Pons (tissue), 1 donor: Measurements from ENCODE around the gene MFSD8.
"Not testable (repeated sequence)": the region's sequence is repeated elsewhere in the genome, so short reads cannot be mapped to it uniquely, and the experiment has no call there.

ENCODE experiments used
- DNase-seq: peaks from one replicate; pipeline ENCODE4 v3.0.0-alpha.2; 2016; ENCODE audit warnings: low spot score

MFSD8 gene, protein sequence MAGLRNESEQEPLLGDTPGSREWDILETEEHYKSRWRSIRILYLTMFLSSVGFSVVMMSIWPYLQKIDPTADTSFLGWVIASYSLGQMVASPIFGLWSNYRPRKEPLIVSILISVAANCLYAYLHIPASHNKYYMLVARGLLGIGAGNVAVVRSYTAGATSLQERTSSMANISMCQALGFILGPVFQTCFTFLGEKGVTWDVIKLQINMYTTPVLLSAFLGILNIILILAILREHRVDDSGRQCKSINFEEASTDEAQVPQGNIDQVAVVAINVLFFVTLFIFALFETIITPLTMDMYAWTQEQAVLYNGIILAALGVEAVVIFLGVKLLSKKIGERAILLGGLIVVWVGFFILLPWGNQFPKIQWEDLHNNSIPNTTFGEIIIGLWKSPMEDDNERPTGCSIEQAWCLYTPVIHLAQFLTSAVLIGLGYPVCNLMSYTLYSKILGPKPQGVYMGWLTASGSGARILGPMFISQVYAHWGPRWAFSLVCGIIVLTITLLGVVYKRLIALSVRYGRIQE

DNA sequence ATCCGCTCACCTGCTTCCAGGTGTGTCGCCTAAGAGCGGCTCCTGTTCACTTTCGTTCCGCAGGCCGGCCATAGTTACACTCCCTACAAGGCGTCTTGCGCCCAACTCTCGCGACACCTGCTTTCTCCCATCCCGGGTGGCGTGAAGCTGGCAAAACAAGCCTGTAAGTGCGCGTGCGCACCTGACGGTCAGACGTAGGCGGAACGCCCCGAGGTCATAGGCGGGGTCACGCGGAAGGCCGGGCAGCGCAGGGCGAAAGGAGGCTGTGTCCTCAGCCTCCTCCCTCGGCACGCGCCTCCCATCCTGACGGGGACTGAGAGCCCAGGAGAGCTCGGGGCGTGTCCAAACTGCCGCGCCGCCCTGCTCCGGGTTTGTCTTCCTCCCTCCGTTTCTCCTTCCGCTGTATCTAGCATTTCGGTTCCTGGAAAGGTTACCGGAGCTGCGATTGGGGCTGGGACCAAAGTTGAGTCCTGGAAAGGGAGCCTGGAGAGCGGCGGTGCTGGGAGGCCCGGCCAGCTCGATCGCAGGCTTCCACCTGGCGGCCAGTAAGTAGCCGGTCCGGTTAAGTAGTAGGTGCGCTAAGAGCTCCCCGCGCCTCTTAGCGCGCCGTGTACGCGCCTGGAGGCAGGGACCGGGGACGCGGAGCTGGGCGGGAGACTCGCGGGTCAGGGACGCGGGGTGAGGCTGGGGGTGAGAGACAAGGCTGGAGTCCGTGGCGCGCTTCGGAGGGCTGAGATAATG, at the start of gene MFSD8, which contains the start of gene ABHD18:
MFSD8 (minus strand) TSS at position 112 of the 741 bp plus-strand sequence; CDS start at position 72, 40 bp downstream.
ABHD18 (plus strand) TSS at position 345 of the 741 bp plus-strand sequence. CDS start 17,550 bp downstream, outside the sequence.
- DNase-seq, result peak; percentile 94

DNA sequence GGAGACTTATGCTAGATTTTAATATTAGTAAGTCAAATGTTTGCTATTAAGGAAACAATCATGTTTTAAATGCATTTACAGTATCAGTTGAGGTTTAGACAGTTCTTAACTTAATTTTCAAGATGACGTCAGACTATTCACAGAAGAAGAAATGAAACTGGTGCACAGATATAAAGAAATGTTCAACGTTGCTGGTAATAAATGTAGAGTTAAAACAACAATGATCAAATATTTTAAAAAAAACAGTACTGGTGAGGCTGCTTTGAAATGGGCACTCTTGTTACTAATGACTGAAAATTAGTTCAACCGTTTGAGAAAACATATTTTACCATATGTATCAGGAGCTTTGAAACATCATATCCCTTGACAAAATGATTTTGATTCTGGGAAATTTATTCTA, 44.5 kb upstream of the MFSD8 start:
- no peak for DNase-seq

DNA sequence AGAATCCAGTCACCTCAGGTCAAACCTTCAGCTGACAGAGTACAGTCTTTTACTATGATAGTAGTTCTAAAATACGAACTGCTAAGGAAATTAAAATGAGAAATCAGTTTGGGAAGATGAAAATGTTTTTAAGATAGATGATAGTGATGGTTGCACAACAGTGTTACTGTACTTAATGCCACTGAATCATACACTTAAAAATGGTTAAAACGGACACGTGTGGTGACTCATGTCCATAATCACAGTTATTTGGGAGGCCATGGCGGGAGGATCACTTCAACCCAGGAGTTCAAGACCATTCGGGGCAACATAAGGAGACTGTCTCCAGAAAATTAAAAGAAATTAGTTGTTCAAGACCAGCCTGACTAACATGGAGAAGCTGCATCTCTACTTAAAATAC, 41.6 kb upstream of the MFSD8 start:
- DNase-seq, result no peak

DNA sequence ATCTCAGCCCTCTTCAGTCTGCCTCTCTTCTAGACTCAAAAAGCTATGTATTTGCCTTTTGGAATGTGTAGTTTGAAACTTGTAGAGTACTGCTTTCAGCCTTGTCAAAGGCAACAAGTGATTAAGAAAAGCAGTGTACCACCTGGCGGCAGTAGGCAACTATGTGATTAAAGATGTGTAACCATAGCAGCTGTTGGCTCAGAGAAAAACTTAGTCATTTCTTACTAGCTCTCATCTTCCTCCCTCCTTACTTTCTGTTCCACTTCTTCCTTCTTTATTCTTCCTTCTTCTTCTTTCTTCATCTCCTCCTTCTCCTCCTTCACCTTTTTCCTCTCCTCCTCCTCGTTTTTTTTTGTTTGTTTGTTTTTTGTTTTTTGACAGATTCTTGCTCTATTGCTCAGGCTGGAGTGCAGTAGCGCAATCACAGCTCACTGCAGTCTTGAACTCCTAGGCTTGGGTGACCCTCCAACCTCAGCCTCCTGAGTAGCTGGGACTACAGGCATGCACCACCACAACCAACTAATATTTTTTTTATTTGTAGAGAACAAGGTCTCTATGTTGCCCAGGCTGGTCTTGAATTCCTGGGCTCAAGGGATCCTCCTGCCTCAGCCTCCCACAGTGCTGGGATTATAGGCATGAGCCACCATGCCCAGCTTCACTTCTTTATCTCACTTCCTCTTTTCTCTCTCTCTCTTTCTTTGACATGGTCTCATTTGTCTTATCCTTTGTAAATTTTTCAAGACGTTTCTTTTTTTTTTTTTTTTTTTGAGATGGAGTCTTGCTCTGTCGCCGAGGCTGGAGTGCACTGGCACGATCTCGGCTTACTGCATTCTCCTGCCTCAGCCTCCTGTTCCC, 32.8 kb upstream of the MFSD8 start:
- no peak for DNase-seq

DNA sequence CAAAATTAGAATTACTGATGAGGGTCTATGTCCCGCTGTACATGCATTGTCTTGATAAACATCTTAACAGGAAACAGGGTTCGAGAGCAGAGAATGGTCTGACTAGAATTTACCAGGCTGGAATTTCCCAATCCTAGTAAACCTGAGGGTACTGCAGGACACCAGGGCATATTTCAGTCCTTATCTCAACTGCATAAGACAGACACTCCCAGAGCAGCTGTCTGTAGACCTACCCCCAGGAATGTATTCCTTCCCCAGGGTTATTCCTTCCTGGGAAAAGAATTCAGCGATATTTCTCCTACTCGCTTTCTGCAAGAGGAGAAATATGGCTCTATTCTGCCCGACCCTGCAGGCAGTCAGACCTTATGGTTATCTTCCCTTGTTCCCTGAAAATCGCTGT, 31.5 kb upstream of the MFSD8 start:
- DNase-seq, result not testable (repeated sequence)

DNA sequence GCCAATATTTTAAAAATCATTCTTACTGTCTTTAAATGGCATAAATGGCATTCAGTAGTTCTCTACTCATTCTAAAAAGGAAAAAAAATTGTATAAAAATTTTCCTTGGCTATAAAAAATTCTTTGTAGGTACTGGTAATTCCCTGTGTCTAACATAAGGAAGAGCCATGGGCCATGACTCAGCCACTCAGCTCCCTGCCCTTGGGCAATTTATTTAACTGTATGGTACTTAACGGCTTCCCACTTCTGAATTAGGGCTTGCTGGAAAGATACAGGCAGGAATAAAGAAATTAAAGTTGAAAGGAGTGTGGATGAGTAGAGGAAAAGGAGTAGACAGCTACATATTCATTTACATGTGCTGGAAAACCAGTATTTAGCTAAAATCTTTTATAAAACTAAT, 30.8 kb upstream of the MFSD8 start:
- DNase-seq, result no peak

DNA sequence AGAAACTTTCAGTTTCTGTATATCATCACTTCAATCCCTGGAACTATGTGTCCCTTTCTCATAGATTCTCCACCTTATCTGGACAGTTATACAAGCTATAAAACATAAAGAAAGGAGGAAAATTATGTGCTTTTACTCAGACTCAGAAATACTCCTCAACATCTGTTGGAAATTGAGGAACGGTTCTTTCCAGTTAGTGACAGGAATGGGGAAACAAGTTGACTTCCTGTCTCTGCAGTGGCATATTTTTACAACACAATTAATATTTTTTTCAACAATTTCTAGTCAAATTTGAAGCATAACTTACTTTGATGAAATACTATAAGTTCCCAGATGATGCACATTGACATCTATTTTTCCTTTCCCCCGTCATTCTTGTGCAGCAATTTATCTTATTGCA, 28.2 kb upstream of the MFSD8 start:
- no peak for DNase-seq

DNA sequence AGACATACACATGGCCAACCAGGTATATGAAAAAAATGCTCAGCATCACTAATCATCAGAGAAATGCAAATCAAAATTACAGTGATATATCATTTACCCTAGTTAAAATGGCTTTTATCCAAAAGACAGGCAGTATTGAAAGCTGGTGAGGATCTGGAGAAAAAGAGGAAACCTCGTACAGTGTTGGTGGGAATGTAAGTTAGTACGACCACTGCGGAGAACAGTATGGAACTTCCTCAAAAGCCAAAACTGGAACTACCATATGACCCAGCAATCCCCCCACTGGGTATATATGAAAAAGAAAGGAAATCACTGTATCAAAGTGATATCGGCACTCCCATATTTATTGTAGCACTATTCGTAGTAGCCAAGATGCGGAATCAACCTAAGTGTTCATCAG, 23.7 kb upstream of the MFSD8 start:
- DNase-seq, result no peak

DNA sequence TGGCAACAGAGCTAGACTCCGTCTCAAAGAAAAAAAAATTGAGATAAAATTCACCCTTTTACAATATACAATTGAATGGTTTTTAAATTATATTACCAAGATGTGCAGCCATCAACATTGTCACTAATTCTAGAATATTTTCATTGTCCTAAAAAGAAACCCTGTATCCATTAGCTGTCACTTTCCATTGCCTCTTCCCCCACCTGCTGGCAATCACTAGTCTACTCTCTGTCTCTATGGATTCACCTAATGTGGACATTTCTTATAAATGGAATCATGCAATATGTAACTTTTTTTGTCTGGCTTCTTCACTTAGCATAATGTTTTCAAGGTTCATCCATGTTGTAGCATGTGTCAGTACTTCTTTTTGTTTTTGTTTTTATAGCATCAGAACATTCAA, 21.0 kb upstream of the MFSD8 start:
- DNase-seq, result no peak

DNA sequence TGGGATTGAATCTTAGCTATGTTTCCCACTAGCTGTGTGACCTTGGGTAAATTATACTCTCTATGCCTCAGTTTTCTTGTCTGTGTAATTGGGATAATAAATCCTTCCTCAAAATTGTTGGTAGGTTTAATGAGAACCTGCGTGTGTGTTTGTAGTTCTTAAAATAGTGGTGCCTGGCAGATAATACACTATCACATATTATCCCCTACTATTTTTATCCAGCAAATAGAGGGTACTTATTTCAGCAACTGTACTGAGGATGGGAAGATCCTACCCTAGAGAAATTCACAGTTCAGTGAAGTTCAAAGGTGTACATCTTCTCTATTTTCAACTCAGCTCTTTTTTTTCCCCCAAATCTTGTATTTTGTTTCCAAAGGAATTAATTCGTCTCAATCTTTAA, 17.5 kb upstream of the MFSD8 start:
- DNase-seq, result no peak

DNA sequence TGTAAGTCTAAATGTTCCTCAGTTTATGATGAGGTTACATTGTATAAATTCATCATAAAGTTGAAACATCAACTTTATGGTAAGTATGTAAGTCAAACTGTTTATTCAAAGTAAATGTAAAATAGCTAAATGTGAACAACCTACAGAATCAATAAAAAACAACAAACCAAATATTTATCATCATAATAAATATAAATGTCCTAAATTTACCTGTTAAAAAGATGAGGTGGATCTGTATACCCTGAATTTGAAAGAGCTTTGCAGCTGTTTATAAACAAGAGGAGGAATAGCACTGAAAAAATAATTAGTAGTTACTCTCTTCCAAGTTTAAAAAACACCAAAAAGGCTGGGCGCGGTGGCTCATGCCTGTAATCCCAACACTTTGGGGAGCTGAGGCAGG, 14.0 kb upstream of the MFSD8 start:
- no peak for DNase-seq

DNA sequence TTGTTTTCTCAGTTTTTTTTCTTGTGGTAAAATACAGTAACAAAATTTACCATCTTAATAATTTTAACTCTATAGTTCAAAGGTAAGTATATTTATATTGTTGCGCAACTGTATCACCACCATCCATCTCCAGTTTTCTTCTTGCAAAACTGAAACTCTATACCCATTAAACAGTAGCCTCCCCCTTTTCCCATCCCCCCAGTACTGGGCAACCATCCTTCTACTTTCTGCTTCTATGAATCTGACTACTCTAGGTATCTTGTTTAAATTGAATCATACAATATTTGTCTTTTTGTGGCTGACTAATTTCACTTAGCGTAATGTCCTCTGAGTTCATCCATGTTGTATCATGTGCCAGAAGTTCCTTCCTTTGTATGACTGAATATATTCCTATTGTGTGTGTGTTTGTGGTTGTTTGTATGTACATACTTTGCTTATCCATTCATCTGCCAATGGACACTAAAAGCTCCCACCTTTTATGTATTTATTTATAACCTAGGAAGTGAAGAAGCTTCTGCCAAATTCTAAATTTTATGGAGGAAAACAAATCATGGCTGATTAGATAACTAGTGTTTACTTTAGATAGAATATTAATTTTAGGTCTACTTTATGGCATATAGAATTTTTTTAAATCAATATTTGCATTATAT, 10.3 kb upstream of the MFSD8 start:
- no peak for DNase-seq

DNA sequence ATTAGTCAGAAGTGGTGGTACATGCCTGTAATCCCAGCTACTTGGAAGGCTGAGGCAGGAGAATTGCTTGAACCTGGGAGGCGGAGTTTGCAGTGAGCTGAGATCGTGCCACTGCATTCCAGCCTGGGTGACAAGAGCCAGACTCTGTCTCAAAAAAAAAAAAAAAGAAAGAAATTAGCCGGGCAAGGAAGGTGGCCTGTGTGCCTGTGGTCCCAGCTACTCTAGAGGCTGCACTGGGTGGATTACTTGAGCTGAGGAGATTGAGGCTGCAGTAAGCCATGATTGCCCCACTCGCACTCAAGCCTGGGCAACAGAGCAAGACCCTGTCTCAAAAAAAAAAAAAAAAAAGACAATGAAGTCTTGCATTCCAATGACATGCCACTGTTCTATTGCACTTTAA, 6.0 kb upstream of the MFSD8 start:
- DNase-seq, result not testable (repeated sequence)

DNA sequence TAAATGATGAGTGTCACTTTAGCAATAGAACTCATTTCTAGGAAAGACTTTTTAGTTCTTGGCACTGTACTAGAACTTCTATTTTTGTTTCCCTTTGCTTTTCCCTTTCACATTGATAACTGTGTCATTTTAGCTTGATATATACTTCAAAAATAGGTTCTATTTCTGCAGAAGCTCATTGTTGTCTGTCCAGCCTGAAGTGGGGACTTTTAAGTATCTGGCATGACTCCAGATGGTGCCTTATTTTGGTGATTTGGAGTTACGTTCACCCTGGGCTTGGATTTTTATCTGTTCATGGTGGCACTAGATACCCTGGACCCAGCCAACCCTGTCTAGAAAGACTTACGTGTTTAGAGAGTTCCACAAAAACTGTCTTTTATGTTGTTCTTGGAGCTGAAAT, 3.6 kb upstream of the MFSD8 start:
- no peak for DNase-seq

DNA sequence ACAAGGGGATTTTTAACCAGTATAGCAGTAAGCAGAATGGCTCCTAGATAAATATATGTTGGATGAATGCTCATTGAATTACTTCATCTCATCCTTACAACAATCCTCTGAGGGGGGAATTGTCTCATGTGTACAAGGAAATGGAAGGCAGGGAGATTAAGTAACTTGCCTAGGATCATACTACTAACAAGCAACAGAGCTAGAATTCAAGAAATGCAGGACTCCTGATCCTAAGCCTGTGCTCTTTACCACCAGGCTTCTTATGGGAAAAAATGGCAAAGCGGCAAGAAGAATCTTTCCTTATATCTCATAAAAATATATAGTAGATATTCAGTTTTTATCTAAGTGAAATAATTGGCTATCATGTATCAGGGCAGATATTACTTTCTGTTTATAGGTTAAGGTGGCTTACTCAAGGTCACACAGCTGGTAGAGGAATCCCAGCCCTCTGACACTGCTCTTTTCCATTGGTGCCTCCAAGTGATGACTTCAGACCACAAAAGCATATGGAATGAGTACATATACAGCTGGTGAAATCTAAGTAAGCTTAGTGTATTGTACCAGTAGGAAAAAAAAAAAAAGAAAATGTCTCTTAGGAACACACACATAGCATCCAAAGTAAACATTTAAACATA, 2.3 kb upstream of the MFSD8 start:
- DNase-seq, result no peak

DNA sequence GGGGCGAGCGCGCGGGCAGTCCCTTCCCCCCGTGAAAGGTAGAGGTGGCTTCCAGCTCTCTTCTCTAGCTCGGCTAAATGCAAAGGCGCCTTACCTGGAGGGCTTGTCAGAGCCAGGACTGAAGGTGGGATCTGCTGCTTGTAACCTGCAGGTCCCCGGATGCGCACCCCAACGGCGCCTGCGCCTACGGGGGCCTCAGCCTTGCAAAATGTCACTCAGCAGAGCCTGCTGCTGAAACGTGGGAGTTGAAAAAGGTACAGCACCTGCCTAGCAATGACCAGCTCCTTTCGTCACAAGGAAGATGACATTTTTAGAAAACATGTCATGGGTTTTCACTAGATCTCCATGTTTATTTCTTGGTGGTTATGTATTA, 816 bp upstream of the MFSD8 start:
- DNase-seq, result peak; percentile 35

DNA sequence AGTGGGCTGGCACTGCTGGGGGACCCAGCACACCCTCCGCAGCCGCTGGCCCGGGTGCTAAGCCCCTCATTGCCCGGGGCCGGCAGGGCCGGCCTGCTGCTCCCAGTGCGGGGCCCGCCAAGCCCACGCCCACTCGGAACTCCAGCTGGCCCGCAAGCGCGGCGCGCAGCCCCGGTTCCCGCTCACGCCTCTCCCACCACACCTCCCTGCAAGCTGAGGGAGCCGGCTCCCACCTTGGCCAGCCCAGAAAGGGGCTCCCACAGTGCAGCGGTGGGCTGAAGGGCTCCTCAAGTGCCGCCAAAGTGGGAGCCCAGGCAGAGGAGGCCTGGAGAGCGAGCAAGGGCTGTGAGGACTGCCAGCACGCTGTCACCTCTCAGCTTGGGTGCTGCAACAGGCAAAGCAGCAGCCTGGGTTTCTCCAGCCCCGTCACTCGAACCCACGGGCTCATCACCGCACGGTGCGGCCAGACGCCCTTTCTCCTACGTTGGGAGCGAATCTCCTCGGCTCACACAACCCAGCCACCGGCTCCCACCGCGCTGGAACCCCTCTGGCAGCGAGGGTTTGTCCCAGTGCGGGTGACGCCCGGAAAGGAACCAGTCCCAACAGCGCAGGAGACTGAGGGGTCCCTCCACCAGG, 429 bp downstream of the MFSD8 start:
- not testable (repeated sequence) for DNase-seq

DNA sequence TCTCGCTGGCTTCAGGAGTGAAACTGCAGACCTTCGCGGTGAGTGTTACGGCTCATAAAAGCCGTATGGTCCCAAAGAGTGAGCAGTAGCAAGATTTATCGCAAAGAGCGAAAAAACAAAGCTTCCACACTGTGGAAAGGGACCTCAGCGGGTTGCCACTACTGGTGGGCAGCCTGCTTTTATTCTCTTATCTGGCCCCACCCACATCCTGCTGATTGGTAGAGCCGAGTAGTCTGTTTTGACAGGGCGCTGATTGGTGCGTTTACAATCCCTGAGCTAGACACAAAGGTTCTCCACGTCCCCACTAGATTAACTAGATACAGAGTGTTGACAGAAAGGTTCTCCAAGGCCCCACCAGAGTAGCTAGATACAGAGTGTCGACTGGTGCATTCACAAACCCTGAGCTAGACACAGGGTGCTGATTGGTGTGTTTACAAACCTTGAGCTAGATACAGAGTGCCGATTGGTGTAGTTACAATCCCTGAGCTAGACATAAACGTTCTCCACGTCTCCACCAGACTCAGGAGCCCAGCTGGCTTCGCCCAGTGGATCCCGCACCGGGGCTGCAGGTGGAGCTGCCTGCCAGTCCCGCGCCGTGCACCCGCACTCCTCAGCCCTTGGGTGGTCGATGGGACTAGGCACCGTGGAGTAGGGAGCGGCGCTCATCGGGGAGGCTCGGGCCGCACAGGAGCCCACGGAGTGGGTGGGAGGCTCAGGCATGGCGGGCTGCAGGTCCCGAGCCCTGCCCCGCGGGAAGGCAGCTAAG, 1.2 kb downstream of the MFSD8 start:
- not testable (repeated sequence) for DNase-seq

DNA sequence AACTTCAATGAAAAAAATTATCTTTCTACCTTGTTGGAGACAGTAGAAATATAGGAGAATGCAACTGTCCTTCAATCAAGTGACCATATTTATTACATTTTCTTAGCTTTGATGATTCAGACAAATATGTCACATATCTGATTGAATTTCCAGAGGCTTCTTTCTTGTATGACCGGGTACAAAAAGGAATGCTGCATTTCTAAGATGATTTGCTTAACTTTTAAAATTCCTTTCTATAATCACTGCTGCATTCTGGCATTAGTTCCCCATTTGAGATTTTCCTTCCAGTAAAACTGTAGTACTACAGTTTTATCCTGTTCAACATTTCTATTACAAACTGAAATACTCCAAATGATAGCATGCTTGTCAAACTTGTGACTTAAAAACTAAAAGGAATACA, 5.2 kb downstream of the MFSD8 start:
- no peak for DNase-seq

DNA sequence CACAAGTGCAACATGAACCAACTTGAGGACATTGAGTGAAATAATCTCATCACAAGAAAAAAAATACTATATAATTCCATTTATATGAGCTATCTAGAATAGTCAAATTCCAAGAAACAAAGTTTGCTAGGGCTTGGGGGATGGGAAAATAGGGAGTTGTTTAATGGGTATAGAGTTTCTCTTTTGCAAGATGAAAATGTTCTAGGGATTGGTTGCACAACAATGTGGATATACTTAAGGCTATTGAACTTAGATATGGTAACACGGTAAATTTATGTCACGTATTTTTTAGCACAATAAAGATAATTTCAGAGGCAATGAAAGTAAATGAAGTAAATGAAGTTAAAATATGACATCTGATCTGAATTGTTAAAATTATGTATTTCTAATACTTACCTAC, 7.9 kb downstream of the MFSD8 start:
- no peak for DNase-seq
